ENCODE measurements around the gene CREB5. TPM values are rescaled to one million over a fixed set of nuclear protein-coding genes. Genes with fewer than 3 reads are reported as not detected.

CREB5 gene
- total and polyA plus RNA-seq, 9 donors, result 16.0 to 46.2 (median 28.5) TPM

DNA sequence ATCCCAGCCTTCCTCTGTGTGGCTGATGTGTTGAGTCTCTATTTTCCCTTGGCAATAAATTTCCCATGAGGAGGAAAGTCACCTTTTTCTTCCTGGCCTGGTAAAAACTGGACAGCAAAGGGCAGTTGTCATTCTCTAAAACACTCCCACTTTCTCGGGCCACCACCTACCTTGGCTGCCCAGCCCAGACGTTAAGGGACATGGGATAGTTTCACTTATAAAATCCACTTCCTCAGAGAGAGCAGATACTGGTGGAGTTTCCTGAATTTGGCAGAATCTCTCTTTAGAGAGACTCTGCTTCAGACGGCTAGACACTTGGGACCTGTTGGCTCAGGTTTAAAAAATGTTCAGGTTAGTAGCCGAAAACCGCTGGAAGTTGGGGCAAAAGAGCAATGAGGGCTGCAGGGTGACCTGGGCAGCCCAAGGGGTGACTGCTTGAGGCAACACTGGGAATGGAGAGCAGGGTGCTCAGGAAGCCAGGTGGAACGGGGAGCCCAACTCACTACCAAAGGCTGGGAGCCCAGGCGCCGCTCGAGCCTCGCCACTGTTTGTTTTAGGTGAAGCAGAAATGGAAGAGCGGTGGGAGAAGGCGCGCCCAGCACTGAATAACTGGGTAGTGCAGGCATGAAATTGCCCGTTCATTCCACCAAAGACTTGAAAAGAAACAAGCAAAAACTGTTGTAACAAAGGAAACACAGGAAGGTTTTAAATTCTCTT, 359.7 kb downstream of the CREB5 start:
- H3K36me3 ChIP-seq (ENCODE audit: control insufficient read depth, insufficient read depth, low read length), result no peaks in the 10 kb centered on the region
- no peaks in the 10 kb centered on the region for H3K27me3 ChIP-seq (ENCODE audit: control insufficient read depth, insufficient read depth, low read length)
- H3K4me3 ChIP-seq (ENCODE audit: low read length), result no peak overlapping the region
- WGBS (ENCODE audit: insufficient coverage), result 53% methylated on average over 3 of the region's 14 CpGs
- peaks cover 2% of the 10 kb centered on the region for H3K4me1 ChIP-seq (ENCODE audit: control insufficient read depth, insufficient read depth, low read length)
- no peaks in the 10 kb centered on the region for H3K9me3 ChIP-seq (replicated peaks; ENCODE audit: control insufficient read depth, low read depth, low read length)
- H3K27ac ChIP-seq (ENCODE audit: low read length), result no peak overlapping the region
- DNase-seq, result no peak

DNA sequence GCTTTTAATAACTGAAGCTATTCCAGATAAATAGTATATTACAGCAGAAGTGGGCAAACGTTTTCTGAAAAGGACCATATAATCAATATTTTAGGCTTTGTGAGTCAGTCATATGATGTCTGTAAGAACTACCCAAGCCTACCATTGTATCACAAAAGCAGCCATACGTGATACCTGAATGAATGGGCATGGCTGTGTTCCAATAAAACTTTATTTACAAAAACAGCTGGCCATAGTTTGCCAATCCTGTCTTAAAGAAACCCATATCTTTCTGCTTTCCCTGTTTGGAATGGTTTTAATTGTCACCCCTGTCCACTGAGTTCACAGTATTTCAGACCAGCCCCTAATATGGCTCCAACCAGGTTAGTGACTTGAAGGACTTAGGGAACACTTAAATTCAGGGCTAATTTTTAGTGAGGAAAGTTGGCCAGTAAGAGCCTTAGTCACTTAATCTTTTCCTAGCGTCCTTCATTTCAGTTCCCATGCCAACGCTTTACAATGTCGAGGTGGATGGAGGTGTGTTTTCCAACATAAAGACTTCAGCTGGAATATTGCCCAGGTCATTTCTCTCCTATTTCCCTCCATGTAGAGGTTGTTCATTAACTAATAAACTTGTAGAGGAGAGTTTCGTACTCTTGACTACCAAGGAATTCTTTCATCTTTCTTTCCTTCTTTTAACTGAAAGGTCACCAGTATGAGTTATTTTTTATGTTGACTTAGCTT, 361.3 kb downstream of the CREB5 start:
- Histone ChIP-seq H3K27ac (ENCODE audit: low read length) (no peak overlapping the region), H3K4me3 (ENCODE audit: low read length) (no peak overlapping the region), H3K27me3 (ENCODE audit: control insufficient read depth, insufficient read depth, low read length) (no peaks in the 10 kb centered on the region), H3K4me1 (ENCODE audit: control insufficient read depth, insufficient read depth, low read length) (peaks cover 2% of the 10 kb centered on the region), H3K36me3 (ENCODE audit: control insufficient read depth, insufficient read depth, low read length) (no peaks in the 10 kb centered on the region), H3K9me3 (replicated peaks; ENCODE audit: control insufficient read depth, low read depth, low read length) (no peaks in the 10 kb centered on the region)
- no peak for DNase-seq
- no CpG with 5 or more reads among the region's 6 CpGs for WGBS (ENCODE audit: insufficient coverage)

DNA sequence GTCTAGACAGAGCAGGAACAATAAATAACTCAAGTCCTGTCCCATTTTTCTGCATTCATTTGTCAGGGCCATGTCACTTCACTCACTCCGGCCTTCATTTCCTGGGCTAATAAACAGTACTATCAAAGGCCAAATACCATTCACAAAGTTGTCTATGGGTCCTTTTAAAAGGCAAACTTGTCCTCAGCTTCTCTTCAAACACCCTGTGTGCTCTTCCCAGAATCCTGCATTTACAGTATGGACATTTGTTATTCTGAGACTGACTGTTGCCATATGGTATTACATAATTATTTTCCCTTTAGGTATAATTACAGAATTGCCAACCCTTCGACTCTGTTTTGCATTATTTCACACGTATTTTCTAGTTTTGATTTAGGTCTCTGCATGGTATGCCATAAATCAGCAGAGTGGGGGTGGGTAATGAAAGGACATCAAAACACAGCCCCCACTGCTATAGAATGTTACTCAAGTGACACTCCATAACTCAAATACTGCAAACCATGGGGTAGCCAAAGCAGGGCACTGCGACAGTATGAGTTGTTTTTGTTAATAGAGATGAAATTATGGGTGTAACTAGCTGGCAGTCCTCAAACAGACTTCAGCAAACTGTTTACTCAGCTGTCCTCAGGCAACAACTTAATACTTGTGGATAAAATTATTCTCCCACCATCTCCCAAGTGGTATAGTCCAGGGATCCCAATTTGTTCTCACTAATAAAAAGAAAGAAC, 362.1 kb downstream of the CREB5 start:
- Histone ChIP-seq H3K9me3 (replicated peaks; ENCODE audit: control insufficient read depth, low read depth, low read length) (no peaks in the 10 kb centered on the region), H3K27me3 (ENCODE audit: control insufficient read depth, insufficient read depth, low read length) (no peaks in the 10 kb centered on the region), H3K36me3 (ENCODE audit: control insufficient read depth, insufficient read depth, low read length) (no peaks in the 10 kb centered on the region), H3K4me3 (ENCODE audit: low read length) (no peak overlapping the region), H3K4me1 (ENCODE audit: control insufficient read depth, insufficient read depth, low read length) (peaks cover 2% of the 10 kb centered on the region), H3K27ac (ENCODE audit: low read length) (no peak overlapping the region)
- DNase-seq, result peak; percentile 38
- 67% methylated on average over 1 of the region's 4 CpGs for WGBS (ENCODE audit: insufficient coverage)

DNA sequence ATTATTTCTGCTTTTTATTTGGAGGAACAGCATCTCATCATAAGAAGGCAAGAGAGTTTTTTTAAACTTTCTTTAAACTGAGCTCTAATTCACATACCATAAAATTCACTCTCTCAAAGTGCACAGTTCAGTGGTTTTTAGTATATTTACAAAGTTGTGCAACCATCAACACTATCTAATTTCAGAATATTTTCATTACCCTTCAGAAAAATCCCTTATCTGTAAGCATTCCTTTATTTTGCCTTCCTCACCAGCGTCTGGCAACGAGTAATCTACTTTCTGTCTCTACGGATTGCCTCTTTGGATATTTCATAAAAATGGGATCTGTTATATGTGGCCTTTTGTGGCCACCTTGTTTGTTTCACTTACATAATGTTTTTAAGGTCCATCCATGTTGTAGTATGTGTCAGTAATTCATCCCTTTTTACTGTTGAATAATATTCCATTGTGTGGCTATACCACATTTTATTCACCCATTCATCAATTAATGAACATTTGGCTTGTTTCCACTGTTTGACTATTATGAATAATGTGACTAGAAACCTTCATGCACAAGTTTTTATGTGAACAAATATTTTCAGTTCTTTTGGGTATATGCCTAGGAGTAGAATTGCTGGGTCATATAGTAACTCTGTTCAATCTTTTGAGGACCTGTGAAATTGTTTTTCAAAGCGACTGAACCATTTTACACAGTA, 364.3 kb downstream of the CREB5 start:
- no peaks in the 10 kb centered on the region for H3K36me3 ChIP-seq (ENCODE audit: control insufficient read depth, insufficient read depth, low read length)
- H3K27ac ChIP-seq (ENCODE audit: low read length), result no peak overlapping the region
- no peak for DNase-seq
- WGBS (ENCODE audit: insufficient coverage), result no CpG with 5 or more reads among the region's 4 CpGs
- no peaks in the 10 kb centered on the region for H3K9me3 ChIP-seq (replicated peaks; ENCODE audit: control insufficient read depth, low read depth, low read length)
- no peak overlapping the region for H3K4me3 ChIP-seq (ENCODE audit: low read length)
- no peaks in the 10 kb centered on the region for H3K27me3 ChIP-seq (ENCODE audit: control insufficient read depth, insufficient read depth, low read length)
- peaks cover 2% of the 10 kb centered on the region for H3K4me1 ChIP-seq (ENCODE audit: control insufficient read depth, insufficient read depth, low read length)

DNA sequence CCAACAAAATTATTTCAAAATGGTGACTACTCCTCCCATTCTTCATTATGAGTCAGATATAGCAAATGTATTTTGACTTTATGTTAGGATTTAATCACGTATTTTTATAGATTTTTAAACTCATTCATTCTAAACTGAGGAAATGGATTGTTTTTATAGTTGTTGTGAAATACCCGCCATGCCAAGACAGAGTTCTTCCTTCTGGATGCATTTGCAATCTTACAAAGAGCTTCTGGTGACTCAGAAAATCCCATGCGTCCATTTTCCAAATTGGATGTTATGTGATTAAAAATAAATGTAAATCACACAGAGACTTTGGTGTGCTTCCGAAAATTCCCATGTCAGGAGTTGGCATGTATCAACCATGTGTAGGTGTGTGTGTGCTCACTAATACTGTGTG, 366.5 kb downstream of the CREB5 start:
- no peak overlapping the region for H3K27ac ChIP-seq (ENCODE audit: low read length)
- WGBS (ENCODE audit: insufficient coverage), result 0% methylated on average over 1 of the region's 4 CpGs
- H3K27me3 ChIP-seq (ENCODE audit: control insufficient read depth, insufficient read depth, low read length), result no peaks in the 10 kb centered on the region
- peaks cover 2% of the 10 kb centered on the region for H3K4me1 ChIP-seq (ENCODE audit: control insufficient read depth, insufficient read depth, low read length)
- H3K9me3 ChIP-seq (replicated peaks; ENCODE audit: control insufficient read depth, low read depth, low read length), result no peaks in the 10 kb centered on the region
- H3K36me3 ChIP-seq (ENCODE audit: control insufficient read depth, insufficient read depth, low read length), result peaks cover 3% of the 10 kb centered on the region
- no peak overlapping the region for H3K4me3 ChIP-seq (ENCODE audit: low read length)
- DNase-seq, result no peak

DNA sequence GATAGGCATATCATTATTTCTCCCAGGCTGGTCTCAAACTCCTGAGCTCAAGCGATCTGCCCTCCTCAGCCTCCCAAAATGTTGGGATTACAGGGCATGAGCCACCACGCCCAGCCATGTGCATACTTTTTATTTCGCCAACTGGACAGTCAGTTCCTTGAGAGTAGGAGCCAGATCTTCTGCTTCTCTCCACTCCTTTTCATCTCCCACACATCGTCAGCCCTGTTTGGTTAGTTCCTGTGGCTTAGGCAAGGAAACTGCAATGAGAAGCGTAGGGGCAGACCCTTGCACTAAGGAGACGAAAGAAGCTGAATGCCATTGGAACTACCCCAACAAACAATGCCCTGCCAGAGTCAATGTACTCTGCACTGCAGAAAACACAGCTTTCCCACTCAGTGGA, 367.6 kb downstream of the CREB5 start:
- H3K4me3 ChIP-seq (ENCODE audit: low read length), result no peak overlapping the region
- no peak overlapping the region for H3K27ac ChIP-seq (ENCODE audit: low read length)
- peaks cover 8% of the 10 kb centered on the region for H3K4me1 ChIP-seq (ENCODE audit: control insufficient read depth, insufficient read depth, low read length)
- H3K36me3 ChIP-seq (ENCODE audit: control insufficient read depth, insufficient read depth, low read length), result peaks cover 3% of the 10 kb centered on the region
- H3K27me3 ChIP-seq (ENCODE audit: control insufficient read depth, insufficient read depth, low read length), result no peaks in the 10 kb centered on the region
- WGBS (ENCODE audit: insufficient coverage), result 83% methylated on average over 1 of the region's 6 CpGs
- no peaks in the 10 kb centered on the region for H3K9me3 ChIP-seq (replicated peaks; ENCODE audit: control insufficient read depth, low read depth, low read length)
- no peak for DNase-seq

DNA sequence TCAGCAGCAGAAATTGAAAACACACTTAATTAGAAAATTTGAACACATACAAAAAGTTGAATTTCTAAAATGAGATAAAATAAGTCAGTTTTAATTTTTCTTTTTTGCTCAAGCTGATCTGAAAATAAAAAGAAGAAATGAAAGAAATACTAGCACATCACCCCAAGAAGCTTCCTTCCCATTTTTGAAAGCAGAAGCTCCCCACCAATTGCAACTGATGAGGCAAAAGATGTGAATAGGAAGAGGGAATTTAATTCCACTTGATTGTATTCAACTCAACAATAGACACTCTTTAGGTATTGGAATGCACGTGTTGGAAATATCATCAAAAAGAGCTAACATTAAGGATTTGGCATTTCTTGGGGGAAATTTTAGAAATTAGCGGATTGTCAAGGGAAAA, 370.0 kb downstream of the CREB5 start:
- WGBS (ENCODE audit: insufficient coverage), result 93% methylated on average over 2 of the region's 2 CpGs
- Histone ChIP-seq H3K27me3 (ENCODE audit: control insufficient read depth, insufficient read depth, low read length) (no peaks in the 10 kb centered on the region), H3K4me3 (ENCODE audit: low read length) (no peak overlapping the region), H3K9me3 (replicated peaks; ENCODE audit: control insufficient read depth, low read depth, low read length) (no peaks in the 10 kb centered on the region), H3K36me3 (ENCODE audit: control insufficient read depth, insufficient read depth, low read length) (peaks cover 3% of the 10 kb centered on the region), H3K4me1 (ENCODE audit: control insufficient read depth, insufficient read depth, low read length) (peaks cover 8% of the 10 kb centered on the region), H3K27ac (ENCODE audit: low read length) (no peak overlapping the region)
- no peak for DNase-seq

DNA sequence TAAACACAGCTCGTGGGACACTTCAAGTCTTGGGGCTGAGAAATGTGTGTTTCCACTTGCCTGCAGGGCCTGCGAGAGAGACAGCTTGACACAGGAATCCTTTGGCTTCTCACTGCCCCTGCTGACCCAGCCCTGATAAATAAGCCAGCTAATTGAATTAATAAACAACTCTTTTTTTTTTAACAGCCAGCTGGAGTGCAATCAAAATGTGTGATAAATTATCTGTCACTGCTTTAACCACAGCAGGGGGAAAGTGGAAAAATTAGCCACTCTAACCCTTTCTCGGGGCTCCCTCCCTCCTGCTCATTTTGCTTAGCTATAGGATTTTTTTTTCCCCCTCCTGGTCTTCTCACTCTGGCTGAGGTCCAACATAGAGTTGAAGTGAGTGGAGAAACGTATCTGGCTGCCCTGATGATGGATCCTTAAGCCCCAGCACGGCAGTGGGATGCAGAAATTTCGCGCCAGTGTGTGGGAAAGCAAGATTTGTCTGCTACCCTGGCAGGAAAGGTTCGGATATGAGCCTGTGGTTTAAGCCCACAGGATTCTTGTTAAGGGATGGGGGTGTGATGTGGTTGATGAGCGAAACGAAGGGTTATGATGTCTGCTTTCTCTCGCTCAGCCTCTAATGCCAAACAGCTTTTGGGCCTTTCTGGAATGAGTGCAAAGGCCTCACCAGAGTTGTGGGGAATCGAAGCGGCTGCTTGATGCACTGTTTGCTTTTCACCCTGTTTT, 372.0 kb downstream of the CREB5 start:
- H3K27ac ChIP-seq (ENCODE audit: low read length), result no peak overlapping the region
- H3K4me3 ChIP-seq (ENCODE audit: low read length), result no peak overlapping the region
- H3K36me3 ChIP-seq (ENCODE audit: control insufficient read depth, insufficient read depth, low read length), result peaks cover 3% of the 10 kb centered on the region
- peak; percentile 70 for DNase-seq
- no peaks in the 10 kb centered on the region for H3K27me3 ChIP-seq (ENCODE audit: control insufficient read depth, insufficient read depth, low read length)
- peaks cover 8% of the 10 kb centered on the region for H3K4me1 ChIP-seq (ENCODE audit: control insufficient read depth, insufficient read depth, low read length)
- WGBS (ENCODE audit: insufficient coverage), result 29% methylated on average over 7 of the region's 13 CpGs
- H3K9me3 ChIP-seq (replicated peaks; ENCODE audit: control insufficient read depth, low read depth, low read length), result no peaks in the 10 kb centered on the region

DNA sequence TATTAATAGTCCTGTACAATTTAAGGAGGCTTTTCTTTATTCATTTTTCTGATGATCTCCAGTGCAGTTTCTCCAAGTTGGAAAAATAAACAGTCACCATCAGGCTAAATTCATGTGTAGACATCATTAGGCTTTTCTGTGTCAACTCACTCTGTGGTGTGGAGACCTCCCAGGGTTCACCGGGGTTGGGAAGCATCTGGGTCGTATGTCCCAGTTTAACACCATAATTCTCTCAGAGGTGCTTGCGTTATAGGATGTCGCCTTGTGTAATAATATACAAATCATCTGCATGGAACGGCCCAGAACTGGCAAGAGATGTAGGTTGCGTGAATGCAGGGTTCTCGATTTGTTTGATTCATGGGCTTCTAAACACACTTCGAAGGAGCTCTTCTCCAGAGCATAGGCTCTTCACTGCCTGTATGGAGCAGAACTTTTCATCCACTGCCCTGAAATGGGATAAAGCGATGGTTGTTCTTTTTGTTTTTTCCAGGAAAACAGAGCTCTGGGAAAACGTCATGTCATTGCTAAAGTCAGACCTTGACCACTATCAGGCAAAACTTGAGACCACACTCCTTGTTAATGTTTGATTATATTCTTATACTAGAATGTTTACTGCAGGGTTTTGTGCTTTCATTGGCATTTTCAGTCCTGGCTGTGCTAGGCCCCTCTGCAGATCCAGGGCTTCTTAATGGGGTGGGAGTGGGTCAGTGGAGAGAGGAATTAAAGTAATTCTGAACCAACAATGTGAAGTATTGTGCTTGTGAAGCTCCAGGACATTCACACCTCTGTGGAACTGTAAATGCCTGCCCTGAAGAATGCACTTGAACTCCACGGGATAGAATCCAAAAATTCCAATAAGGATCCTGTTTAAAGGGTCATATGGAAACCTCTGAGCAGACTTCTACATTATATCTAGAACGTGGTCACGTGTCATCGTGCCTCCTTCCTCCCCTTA, 373.0 kb downstream of the CREB5 start:
- Histone ChIP-seq H3K27ac (ENCODE audit: low read length) (no peak overlapping the region), H3K27me3 (ENCODE audit: control insufficient read depth, insufficient read depth, low read length) (no peaks in the 10 kb centered on the region), H3K9me3 (replicated peaks; ENCODE audit: control insufficient read depth, low read depth, low read length) (no peaks in the 10 kb centered on the region), H3K36me3 (ENCODE audit: control insufficient read depth, insufficient read depth, low read length) (peaks cover 3% of the 10 kb centered on the region), H3K4me1 (ENCODE audit: control insufficient read depth, insufficient read depth, low read length) (peaks cover 8% of the 10 kb centered on the region), H3K4me3 (ENCODE audit: low read length) (no peak overlapping the region)
- WGBS (ENCODE audit: insufficient coverage), result 86% methylated on average over 5 of the region's 14 CpGs
- no peak for DNase-seq

Data from muscle of leg (tissue), 11 donors.